ENCODE measurements around the gene IFIT5.
"Not testable (repeated sequence)": the region's sequence is repeated elsewhere in the genome, so short reads cannot be mapped to it uniquely, and the experiment has no call there.

The IFIT5 gene, protein sequence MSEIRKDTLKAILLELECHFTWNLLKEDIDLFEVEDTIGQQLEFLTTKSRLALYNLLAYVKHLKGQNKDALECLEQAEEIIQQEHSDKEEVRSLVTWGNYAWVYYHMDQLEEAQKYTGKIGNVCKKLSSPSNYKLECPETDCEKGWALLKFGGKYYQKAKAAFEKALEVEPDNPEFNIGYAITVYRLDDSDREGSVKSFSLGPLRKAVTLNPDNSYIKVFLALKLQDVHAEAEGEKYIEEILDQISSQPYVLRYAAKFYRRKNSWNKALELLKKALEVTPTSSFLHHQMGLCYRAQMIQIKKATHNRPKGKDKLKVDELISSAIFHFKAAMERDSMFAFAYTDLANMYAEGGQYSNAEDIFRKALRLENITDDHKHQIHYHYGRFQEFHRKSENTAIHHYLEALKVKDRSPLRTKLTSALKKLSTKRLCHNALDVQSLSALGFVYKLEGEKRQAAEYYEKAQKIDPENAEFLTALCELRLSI

DNA sequence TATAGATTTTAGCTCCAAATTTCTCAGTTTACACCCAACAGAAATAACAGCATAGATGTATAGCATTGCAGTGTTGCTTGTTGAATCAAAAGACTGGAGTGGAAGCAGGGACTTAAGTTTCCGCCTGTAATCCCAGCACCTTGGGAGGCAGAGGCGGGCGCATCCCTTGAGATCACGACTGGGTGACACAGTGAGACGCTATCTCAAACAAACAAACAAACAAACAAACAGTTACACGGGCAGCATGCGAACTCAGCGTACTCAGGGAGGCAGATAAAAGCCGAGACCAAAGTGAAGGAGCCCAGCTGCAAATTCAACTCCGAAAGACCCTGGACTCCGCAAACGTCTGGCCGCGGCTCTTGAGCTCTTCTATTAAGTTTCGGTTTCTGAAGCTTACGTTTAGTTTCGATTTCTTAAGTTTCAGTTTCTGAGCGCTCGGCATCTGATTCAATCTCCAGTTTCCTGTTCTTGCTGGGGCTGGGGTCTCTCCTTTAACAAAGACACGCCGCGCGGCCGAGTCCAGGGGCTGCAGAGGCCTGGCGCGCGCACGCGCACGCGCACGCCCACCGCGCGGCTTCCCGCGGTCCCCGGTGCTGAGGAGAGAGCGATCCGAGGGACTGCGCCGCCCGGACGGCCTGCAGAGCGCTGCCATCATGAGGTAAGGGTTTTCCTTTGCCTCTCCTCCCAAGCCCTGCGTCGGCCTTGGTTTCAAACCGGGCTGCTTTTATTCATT, at the start of gene IFIT5:
Gene IFIT5, plus strand, starts transcription at position 423 of the 733 bp plus-strand sequence. Its CDS starts 231 bp downstream, at position 654.
- DNase-seq (ENCODE audit: insufficient read length, low spot score): peak; percentile 65
- no peak for FAIRE-seq

DNA sequence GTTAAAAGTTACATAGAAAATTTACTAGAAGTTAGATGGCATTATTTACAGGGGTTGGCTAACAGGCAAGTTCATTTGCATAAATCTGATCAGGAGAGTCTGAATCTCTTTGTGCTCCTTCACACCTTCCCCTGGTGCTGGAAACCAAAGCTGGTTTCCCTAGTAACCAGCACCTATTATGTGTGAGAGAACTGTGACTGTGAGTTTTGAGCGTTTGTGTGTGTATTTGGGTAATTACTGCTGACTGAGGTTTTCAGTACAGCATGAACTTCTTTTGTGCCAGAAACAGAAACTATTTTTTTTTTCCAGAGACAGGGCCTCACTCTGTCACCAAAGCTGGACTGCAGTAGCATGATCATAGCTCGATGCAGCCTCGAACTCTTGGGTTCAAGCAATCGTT, 46.8 kb upstream of the IFIT5 start:
- FAIRE-seq (no peak), DNase-seq (ENCODE audit: insufficient read length, low spot score) (no peak)

DNA sequence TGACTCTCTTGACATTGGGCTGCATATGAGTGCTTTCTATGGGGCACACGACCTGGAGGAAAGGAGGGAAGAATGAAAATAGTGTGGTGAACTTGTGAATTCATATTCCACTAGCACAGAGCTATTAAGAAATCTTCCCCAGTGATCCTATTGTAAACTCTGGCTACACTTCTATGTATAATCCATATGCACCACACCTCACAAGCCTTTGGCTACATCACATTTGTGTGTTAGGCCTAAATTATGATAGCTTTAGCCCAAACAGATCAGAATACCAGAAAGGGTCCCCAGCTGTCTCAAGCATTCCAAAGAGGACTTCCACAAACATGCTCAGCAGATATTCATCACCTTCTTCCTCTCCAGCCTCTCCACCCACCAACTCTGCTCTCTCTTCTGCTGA, 46.2 kb upstream of the IFIT5 start:
- DNase-seq (ENCODE audit: insufficient read length, low spot score) (no peak), FAIRE-seq (no peak)

DNA sequence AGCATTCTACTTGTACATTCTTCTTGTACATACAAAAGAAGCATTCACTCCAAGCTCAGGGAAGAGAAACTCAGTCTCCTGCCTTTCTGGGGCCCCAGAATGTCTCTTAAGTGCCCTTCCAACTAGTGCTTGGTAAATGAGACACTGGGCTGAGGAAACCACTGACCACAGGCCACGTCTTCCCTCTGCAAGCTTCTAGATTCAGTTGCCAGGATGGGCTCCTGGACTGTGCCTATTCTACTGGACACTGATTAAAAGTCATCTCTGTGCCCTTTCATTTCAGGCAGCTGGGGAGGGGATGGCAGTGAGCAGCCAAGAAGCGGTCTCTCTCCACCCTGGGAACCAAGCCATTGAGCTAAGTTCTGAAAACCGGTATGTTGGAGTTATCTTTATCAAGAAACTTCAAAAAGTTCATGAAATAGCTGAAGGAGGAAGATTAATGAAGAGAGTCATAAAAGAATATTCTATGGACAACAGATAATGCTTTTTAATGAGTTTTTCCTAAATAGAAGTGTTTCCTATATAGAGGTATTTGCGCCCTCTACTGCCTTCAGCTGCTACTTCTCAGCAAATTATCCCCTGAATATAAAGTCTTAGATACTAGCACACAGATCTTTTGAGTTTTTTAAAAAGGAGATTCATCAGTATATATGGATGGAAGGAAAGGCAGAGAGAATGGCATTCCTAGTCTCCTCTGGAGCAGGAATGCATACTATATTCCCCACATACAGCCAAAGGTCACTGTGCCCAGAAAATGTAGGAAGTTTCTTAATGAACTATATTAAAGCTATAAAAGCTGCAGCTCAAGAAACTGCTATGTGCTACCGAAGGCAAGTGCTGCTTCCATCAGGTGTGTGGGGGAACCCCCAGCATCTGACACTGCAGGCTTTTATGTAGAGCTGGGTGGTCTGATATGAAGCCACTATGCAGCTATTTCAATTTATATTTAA, 44.9 kb upstream of the IFIT5 start:
- FAIRE-seq (no peak), DNase-seq (ENCODE audit: insufficient read length, low spot score) (peak; percentile 54)

DNA sequence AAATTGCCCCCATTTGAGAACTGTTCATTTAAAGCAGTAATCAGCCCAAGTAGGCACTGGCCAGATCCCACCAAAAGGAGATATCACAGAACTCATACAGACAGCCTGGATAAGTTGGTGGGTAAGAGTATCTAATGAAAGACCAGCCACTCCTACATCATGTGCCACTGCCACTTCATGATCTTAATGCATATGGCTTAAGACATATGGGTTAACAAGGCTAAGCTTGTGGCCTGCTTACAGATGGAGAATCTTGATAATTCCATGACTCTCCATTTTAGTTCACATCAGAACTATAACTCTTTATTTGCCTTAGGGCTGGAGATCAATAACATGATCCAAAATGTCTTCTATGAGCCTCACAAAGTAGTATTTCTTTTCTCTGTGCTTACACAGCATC, 43.3 kb upstream of the IFIT5 start:
- no peak for FAIRE-seq
- DNase-seq (ENCODE audit: insufficient read length, low spot score): no peak

DNA sequence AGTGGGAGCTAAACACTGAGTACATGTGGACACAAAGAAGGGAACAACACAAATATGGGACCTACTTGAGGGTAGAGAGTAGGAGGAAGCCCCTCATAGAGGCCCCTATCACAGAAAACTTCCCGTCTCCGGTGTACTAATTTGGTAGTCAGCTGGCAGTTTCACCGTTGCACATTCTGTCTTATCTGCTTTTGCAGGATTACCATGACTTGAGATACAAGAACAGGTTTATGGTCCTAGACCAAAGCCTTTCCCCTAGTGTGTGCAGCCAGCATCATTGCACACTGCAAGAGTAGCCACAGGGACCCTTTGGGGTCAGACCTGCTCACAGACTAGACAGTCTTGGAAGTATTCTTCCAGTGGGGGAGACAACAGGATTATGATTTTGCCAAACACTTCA, 42.4 kb upstream of the IFIT5 start:
- DNase-seq (ENCODE audit: insufficient read length, low spot score): no peak
- FAIRE-seq: no peak

DNA sequence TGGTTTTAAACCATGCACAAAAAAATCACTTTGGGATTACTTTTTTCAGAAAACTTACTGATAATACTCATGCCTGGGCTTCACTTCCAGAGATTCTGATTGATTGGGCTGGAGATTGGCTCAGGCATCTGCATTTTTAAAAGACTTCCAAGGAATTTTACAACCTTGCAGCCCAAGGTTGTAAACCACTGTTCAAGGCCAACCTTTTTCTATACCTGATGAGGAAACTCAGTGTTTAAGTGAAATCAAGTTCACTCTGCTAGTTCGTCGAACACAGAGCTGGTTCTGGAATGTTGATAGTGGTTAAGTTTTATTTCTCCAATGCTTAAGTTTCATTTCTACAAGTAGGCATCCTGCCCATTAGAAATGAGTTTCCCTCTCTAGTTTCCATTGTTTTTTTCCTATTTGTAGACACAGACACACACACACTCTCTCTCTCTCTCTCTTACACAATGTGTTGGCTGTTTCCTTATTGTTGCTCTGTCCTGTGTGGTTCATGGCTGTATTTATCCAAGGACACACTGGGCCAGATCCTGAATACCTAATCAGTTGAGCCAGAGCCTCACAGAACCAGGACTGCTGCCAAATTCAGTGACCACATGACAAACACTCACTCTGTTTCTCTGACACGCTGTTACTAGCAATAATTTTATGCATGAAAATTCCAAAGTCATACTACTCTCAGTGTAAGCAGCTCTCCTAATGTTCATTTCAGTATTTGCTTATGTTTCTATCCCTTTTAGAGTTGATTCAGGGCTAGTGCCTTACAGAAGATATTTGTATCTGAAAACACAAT, 40.3 kb upstream of the IFIT5 start:
- DNase-seq (ENCODE audit: insufficient read length, low spot score) (peak; percentile 7), FAIRE-seq (no peak)

DNA sequence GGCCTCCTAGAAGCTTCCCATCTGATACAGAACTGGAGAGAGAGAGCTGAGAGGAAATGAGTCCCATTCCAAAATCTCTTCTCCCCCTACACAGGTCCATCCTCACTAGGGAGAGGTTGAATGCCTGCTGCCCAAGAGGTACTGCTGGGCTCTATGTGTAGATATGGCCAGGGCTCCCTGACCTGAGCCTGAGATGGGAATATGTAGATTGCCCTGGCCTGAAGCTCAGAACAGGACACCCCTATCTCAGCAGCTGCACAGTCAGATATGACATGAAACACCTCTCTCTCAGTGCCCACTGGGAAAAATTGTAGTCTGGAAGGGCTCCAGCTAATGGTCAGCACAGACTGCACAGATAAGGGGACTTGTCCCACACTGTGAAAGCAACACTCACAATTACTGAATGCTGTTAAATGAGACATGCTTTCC, 39.6 kb upstream of the IFIT5 start:
- FAIRE-seq (no peak), DNase-seq (ENCODE audit: insufficient read length, low spot score) (no peak)

DNA sequence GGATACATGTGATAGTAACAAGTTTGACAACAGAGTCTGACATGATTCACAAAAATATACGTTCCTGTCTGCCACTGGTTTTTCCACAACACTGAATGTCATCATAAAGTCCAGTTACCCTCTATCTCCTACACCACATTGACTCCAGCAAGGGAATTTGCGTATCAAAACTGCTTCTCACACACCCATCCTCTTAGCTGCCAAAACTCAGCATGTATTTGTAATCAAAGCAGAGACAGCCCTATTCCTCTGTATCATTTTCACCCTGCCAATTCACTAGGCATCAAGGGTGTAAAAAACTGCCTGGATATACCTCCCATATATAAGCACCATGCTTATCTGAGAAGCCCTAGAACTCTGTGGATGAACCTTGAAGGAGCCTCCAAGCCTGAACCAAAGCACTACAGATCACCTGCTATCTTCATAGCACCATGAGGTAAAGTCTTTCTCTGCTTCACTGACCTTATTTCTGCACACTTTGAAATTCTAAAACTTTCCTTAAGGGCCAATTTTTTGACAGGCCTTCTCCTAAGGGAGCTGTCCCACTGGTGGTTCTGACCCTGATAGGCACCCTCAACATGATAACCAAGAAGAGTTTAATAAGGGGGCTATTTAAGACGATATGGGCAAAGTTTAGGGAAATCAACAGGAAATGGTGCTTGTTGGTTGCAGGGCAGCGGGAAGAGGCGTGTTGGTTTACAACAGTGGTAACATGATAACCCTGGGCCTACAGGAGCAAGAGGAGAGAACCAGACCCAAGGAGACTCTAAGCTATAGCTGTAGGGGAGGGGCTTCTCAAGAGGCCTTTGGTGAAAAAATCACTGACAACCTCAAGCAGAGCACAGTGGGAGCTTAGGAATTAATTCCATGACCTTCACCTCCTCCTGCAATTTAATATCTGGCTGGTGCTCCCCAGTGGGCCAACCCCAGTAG, 36.4 kb upstream of the IFIT5 start, which contains the start of gene IFIT1B:
Gene IFIT1B, plus strand, starts transcription at position 352 of the 933 bp plus-strand sequence. Its CDS starts 80 bp downstream, at position 432.
- no peak for FAIRE-seq

DNA sequence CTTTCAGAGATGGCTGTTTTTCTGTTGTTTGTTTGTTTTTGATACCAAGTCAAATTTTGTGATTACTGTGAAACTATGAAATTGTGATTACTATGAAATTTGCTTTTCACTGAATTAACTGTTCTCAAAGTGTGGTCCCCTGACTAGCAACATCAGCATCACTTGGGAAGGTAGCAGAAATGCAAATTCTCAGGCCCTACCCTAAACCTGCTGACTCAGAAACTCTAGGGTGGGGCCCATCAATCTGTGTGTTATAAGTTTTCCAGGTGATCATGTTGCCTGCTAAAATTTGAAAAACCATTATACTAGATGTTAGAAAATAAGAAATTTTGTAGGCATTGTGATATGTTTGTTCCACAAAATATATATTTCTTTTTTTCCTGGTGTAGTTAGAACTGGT, 35.3 kb upstream of the IFIT5 start:
- FAIRE-seq (no peak), DNase-seq (ENCODE audit: insufficient read length, low spot score) (no peak)

More for the DNA sequence above, 36.4 kb upstream of the IFIT5 start, which contains the start of gene IFIT1B:
- DNase-seq (ENCODE audit: insufficient read length, low spot score): no peak

DNA sequence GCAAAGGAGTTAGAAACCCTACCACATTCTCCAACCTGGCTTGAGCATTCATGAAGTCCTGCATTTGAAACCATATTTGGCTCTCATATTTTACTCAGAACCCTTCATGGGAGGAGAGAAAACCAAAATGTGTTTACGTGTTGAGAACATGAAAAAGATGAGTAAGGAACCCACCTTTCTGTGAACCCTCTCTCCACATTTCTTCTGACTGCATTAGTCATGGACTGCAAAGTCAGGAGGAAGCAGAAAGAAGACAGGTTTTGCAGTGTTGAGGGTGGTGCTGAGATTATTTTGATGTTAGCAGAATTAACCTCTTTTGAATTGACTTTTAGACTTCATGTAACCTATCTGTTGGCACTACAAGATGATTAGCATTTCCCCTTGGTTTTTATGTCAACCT, 31.6 kb upstream of the IFIT5 start:
- FAIRE-seq: no peak
- no peak for DNase-seq (ENCODE audit: insufficient read length, low spot score)

DNA sequence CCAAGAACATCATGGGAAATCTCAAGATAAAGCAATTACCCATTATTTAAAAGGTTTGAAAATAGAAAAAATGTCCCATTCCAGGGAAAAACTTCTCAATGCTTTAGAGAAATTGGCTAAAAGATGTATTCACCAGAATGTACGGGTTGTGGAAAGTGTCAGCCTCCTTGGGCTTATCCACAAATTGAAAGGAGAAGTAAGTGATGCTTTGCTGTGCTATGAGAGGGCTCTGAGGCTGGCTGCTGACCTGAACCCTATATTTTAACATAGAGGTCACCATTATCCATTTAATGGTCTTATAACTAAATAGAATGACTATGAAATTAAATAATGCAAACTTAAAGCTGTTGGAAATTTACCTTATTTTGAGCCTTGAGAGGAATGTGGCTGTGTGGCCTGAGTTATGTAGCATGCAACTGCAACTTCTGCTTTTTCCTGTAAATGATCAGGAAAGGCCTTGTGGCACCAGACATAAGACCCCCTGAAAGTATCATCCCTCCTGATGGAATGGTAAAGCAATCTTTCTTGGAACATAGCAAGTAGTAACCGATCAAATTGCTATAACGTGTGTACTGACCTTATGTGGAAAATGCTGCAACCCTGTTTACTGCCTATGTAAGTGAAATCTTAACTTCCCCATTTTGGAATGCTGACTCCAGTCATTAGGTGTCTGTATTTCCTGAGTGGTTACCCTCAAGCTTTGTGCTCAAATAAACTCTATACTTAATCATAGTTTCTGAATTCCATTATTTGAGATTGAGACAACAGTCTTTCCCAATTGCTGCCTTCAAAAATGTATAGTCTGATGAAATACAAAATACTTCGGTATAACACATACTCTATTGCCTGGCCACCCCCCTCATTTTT, 29.7 kb upstream of the IFIT5 start:
- FAIRE-seq (no peak), DNase-seq (ENCODE audit: insufficient read length, low spot score) (no peak)

DNA sequence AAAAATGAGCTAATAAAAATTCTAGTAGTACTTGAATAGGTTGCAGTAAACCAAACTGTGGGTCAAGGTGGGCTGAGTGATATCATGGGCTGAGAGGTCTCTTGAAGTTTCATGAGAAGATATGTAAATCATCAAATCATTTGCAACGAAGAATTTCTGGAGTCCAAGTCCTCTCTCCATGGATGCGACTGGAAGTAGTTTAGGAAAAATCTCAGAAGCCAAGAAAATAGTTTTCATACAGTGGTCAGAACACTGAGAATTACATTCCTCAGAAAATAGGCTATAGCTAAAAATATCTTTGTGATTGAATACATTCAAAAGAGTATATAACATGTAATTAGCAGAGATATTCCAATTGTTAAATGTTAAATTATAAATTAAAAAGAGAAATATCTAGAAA, 25.6 kb upstream of the IFIT5 start:
- FAIRE-seq (no peak), DNase-seq (ENCODE audit: insufficient read length, low spot score) (no peak)

DNA sequence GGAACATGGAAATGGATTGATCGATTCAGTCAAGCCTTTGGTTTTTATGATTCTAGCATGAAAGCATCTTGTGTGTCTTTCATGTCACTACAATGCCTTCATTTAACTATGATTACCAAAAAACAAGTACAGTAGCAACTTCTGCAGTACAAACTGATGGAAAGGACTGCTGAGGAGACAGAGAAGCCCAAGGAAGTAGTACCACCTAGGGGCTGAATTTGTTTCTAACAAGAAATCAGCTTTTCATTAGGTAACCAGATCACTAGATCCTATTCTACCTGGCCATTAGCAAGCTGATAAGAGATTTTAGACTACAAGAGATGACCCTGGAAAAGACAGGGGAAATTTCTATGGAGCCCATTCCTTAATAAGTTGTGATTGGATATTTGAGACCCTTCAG, 25.1 kb upstream of the IFIT5 start:
- no peak for FAIRE-seq

DNA sequence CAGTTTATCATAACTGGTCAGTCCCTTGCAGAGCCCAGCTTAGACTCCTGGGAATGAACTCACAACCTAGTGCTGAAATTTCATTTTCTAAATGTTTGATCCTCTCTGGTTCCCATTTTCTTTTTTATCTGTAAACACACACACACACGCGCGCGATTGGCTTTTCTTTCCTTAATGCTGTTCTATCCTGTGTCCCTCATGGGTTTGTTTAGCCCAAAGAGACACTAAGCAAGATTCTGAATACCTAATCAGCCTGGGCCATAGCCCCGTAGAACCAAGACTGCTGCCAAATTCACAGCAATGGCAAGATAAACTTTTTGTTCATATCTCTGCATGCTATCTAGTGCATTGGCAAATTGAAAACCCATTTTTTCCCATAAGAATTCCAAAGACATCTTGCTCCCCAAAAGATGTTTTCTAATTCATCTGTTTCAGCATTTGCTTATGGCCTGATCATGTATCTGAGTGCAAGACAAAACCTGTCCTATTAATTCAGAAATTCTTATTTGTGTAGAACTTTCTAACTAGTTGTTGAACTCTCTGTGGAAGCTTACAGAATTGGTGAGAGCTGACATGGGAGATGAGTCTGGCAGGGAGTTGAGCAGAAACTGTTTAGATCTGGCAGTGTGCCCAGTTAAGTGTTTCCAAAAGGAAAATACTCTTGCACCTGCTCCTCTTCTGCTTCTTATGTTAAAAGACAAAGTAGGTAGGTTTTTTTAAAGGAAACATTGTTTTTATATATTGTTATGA, 23.7 kb upstream of the IFIT5 start:
- DNase-seq (ENCODE audit: insufficient read length, low spot score) (no peak), FAIRE-seq (no peak)

More for the DNA sequence above, 25.1 kb upstream of the IFIT5 start:
- peak; percentile 34 for DNase-seq (ENCODE audit: insufficient read length, low spot score)

DNA sequence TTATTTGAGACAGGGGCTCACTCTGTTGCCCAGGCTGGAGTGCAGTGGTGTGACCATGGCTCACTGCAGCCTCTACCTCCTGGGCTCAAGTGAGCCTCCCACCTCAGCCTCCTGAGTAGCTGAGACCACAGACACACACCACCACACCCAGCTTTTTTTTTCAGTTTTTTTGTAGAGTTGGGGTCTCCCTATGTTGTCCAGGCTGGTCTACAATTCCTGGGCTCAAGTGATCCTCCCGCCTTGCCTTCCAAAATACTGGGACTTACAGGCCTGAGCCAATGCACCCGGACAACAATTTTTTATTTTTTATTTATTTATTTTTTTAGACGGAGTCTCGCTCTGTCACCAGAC, 23.2 kb upstream of the IFIT5 start:
- not testable (repeated sequence) for FAIRE-seq

More for the DNA sequence above, 23.2 kb upstream of the IFIT5 start:
- not testable (repeated sequence) for DNase-seq (ENCODE audit: insufficient read length, low spot score)

Measured in HTR-8/SVneo (cell line).